DMS153 (cell line): ENCODE data around the gene TMEM164.

Experiments
- DNase-seq: peaks from one replicate; lab custom pipeline; 2025; lab: John Stamatoyannopoulos, UW

TMEM164 gene

GRCh38 chrX:110081320-110081719, 78.4 kb downstream of the TMEM164 start:
- no peak for DNase-seq

DNA sequence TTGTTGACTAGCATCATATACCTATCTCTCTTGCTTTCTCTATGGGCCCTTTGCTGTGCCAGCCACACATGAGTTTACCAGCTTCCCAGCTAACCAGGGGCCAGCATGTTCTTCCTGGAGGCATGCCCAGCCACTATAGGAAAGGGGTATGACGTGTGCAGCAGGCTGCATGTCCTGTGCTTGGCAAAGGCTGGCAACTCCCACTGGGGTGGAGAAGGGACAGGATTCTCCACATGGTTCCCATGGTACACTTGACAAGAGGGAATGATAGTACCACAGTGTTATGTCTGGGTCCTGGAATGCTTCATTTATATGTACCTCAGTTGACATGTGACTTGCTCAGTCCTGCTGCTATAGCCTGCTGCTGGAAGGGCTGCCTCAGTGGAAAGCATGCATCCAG, 78.8 kb downstream of the TMEM164 start:
- no peak for DNase-seq

- DNase-seq = no peak
Observed at GRCh38 chrX:110082161-110082560, 79.2 kb downstream of the TMEM164 start.

DNA sequence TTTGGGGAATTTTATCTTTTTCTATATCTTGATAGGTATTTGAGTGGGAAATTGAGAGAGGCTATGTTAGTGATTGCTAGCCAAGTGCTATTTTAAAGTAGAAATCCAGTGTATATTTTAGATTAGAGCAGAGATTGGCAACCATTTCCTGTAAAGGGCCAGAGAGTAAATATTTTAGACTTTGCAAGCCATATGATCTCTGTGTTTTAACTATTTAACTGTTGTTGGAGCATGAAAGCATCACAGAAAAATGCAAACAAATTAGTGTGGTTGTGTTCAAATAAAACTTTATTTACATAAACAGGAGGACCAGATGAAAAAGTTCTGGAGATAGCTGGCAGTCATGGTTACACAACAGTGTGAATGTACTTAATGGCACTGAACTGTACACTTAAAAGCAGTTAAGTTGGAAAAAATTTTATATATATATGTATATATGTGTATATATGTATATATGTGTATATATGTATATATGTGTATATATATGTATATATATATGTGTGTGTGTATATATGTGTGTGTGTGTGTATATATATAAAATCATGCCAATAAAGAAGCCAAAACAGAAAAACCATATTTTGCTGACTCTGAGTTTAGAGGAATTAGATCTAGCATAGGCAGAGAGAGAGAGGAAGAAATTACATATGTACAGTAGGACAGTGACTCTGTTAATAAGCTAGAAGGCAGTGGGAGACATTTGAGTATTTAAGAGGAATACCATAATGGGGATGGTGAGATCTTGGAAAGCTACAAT, 83.4 kb downstream of the TMEM164 start:
- DNase-seq = no peak

GRCh38 chrX:110086916-110087484, 84.1 kb downstream of the TMEM164 start:
- no peak for DNase-seq

GRCh38 chrX:110087485-110088356, 84.8 kb downstream of the TMEM164 start:
- DNase-seq = no peak

GRCh38 chrX:110089656-110090403, 86.9 kb downstream of the TMEM164 start:
- no peak for DNase-seq

- DNase-seq = peak; percentile 53
Observed at GRCh38 chrX:110097920-110098319, 95.0 kb downstream of the TMEM164 start.

DNA sequence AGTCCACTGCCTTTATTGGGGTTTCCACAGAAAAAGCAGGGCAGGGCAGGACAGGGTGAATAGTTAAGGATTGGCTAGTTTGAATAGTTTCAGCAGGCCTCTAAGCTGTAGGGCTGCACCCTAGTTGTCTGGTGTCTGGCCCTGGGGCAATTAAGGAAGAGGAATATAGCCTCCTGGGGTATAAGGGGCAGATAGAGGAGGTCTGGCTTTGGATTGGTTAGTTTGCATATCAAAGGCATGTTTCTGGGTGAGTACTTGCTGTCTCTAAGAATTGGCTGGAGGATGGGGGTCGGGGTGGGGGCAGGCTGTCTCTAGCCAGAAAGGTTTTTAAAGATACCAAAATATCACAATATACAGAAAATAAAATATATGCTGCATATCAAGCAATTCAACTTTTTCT, 100.4 kb downstream of the TMEM164 start:
- DNase-seq = no peak

DNA sequence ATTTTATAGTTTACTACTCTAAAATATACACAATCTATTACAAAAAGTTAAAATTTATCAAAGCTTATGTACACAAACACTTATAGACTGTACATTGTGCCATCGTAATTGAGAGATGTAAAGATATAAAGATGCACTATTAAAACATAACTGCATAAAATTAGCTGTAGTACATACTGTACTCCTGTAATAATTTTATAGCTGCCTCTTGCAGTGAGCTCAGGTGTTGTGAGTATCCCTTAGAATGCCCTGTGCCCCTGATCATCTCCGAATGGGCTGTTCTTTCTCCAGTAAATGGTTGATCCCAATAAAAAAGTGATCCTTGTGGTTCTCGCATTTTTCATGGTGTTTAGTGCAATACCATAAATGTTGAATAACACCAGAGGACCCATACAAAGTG, 101.2 kb downstream of the TMEM164 start:
- no peak for DNase-seq

- no peak for DNase-seq
Observed at GRCh38 chrX:110108381-110108821, 105.5 kb downstream of the TMEM164 start.

DNA sequence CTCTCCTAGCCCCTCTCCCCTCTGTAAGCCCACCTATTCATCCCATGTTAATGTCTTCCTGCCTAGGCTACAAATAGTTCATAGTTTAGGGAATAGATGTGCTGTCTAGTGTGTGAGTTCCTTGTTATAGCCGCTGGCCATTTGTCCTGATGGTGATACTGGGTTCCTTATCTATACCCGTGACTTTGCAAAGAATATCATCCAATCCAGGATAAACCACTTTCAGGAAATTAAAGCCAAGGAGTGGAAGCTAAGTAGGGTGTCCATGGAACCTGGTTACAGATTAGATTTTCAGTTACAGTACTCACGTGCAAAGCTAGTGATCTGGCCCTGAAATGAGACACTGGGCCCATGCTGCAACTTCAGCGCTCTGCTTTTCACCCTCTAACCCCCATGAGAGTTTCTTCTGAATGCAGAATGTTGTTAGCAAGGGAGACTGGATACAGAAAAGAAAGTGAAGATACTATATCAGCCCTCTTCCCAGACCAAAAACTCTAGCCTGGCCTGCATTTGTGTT, 111.4 kb downstream of the TMEM164 start:
- no peak for DNase-seq

DNA sequence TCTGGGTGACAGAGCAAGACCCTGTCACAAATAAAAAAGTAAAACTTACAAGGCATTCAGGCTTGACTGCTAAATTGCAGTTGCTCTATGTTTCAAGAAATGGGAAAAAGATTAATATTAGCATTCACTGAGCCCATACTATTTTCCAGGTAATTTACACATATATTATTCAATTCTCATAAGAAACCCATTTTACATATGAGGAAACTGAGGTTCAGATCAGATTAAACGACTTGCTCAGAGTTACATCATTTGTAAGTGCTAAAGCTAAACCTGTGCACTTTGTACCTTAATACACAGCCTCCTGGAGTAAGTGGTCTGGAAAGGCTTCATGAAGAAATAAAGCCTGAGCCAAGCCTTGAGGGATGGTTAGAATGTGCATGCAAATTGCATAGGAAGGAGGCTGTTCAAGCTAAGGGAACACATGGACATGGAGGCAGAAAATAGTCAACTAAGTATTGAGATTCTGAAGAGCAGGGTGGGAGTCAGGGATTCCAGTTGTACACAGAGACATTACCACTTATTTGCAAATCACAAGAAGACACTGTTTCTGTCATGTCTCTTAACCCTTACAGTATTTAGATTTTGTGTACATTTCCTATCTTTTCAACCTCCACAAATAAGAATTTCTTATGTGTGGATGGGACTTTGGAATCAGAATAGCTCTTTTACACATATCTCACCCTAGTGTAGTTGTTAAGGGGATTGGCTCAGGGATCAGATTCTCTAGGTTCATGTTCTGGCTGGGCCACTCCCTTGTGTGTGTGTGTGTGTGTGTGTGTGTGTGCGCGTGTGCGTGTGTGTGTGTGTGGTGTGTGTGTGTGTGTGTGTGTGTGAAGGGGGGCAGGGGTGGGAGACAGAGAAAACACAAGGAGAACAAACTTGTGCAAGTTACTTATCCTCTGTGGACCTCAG, 113.4 kb downstream of the TMEM164 start:
- no peak for DNase-seq

GRCh38 chrX:110118530-110118929, 115.6 kb downstream of the TMEM164 start:
- no peak for DNase-seq

DNA sequence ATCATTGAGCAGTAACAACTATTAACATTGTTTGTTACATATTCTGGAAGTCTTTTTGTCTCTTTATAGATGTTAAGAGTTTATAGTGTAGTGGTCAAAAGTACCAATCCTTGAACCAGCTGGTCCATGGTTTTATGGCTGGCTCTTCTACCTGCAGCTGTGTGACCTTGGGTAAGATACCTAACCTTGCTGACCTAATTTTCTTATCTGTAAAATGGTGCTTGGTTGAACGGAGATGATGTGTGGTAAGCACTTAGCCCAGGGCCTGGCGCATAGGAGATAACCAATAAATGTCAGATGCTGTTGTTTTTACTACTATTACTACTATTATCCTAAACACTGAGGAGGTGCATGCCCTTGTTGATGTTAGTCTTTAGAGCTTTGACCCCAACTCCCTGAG, 116.6 kb downstream of the TMEM164 start:
- DNase-seq = no peak

DNA sequence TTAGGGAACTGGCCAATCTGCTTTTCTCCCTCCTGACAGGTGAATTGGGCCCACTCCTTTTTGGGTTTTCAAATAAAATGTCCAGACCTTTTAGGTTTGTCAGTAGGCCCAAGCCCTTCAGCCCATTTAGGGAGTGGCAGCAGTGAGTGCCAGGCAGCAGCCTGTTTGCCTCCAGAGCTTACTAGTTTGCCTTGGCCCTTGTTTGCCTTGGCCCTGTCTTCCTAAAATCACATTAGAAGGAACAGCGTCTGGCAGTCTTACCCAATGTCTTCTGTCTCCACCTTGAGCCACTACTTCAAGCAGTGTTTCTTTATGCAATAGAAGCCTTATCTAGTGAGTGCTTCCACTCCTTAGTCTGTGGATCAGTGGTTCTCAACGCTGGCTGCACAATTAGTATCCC, 117.1 kb downstream of the TMEM164 start:
- no peak for DNase-seq

- DNase-seq = no peak
Observed at GRCh38 chrX:110123331-110123782, 120.4 kb downstream of the TMEM164 start.

DNA sequence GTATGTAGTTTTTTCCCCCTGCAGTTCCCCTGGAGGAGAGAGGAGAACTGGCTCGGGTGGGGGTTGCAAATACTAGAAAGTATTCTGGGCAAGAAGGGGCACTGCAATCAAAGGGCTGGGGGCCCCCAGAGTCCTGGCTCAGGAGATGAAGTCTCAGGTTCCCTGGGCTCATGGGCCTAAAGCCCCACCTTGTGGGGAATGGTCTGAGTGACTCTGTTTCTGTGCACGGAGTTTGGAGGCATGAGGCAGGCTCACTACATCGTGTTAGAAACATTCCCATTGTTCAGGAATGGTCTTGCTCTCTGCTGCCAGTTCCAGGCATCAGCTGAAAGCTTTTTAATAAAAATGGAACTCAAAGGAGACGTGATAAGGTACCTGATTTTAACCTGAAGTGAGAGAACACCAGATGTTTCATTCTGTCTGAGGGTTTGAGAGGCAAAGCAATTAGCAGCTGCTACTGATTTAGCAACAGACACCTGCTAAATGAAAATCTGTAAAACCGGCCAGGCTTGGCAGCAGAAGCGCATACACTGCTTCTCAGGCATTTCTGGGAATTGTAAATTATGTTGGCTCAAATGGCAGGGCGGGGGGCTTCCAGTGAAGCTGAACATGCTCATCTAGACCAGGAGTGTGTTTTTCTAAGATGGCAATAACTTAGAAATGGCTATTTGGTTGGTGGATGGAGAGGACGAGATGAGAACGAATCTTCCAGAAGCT, 122.7 kb downstream of the TMEM164 start:
- no peak for DNase-seq

DNA sequence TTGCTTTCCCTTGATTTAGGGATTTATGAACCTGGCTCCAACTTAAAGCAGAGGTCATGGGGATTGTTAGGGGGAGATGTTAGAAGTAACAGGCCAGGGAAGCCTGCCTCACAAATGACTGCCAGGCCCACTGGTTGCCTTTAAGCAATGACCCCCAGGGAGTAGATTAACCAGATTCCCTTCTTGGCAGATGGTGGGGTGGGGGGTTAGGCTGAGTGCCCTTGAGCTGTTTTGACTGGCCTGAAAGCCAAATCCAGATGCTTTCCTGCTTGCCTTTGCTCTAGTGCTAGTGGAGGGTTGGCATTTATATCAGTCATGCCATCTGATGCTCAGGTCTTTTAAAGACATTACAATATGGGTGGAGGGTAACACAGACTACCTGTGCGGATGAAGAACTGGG, 128.1 kb downstream of the TMEM164 start:
- no peak for DNase-seq
